ENCODE measurements around the gene TRPM2.

DNA sequence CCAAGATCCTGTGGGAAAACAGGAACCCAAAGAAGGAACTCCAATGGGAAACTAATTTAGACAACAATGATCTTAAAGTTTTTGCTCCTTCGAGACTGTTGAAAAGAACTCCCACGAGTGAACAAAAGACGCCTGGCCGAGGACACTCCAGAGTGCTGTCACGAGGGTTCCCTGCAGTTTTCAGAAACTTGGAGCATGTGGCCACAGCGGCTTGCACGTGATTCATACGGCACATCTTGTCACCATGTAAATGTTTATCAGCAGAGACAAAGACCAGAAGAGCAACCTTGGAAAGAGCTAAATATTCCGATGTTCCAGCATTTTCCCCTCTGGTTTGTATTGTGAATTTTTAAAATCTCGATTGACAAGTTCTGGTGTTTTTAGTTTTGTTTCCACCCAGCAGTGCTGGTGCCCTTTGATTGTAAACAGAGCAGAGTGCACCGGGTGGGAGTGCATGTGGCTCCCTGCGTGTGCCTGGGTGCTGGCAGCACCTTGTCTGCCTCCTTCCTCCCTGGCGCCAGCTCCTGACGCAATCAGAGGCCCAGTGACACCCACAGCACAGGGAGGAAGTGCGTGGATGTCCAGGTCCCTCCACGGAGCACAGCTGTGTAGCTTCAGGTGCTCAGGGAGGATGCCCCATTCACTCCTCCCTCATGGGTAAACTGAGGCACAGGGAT is 124.8 kb downstream of the TRPM2 start:
- TF ChIP-seq, protein P1, sequence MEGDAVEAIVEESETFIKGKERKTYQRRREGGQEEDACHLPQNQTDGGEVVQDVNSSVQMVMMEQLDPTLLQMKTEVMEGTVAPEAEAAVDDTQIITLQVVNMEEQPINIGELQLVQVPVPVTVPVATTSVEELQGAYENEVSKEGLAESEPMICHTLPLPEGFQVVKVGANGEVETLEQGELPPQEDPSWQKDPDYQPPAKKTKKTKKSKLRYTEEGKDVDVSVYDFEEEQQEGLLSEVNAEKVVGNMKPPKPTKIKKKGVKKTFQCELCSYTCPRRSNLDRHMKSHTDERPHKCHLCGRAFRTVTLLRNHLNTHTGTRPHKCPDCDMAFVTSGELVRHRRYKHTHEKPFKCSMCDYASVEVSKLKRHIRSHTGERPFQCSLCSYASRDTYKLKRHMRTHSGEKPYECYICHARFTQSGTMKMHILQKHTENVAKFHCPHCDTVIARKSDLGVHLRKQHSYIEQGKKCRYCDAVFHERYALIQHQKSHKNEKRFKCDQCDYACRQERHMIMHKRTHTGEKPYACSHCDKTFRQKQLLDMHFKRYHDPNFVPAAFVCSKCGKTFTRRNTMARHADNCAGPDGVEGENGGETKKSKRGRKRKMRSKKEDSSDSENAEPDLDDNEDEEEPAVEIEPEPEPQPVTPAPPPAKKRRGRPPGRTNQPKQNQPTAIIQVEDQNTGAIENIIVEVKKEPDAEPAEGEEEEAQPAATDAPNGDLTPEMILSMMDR (IDR thresholded peaks at IDR 0.05) = no peak
- no peak for TF ChIP-seq POLR2A (IDR thresholded peaks at IDR 0.05)

Measured in stomach (tissue), 4 donors.